NOMO-1 treated with DMSO at 0.1 percent for 48 hours (cell line): ENCODE measurements around the gene ICAM5.
"Not testable (repeated sequence)": the region's sequence is repeated elsewhere in the genome, so short reads cannot be mapped to it uniquely, and the experiment has no call there.

Experiments
- DNase-seq: peaks from one replicate; lab custom pipeline; 2025; ENCODE audit not compliant: unreplicated experiment; lab: John Stamatoyannopoulos, UW

Gene ICAM5

DNA sequence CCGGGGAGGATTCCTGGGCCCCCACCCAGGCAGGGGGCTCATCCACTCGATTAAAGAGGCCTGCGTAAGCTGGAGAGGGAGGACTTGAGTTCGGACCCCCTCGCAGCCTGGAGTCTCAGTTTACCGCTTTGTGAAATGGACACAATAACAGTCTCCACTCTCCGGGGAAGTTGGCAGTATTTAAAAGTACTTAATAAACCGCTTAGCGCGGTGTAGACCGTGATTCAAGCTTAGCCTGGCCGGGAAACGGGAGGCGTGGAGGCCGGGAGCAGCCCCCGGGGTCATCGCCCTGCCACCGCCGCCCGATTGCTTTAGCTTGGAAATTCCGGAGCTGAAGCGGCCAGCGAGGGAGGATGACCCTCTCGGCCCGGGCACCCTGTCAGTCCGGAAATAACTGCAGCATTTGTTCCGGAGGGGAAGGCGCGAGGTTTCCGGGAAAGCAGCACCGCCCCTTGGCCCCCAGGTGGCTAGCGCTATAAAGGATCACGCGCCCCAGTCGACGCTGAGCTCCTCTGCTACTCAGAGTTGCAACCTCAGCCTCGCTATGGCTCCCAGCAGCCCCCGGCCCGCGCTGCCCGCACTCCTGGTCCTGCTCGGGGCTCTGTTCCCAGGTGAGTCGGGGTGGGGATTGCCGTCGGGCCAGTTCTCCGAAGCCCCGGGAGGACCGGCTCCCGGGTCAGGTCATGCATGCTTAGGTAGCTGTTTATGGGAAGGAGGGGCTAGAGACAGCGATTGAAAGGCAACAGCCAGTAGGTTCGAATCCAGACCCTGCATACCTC is 18.9 kb upstream of the ICAM5 start, which contains the start of gene ICAM1:
Gene ICAM1, plus strand, starts transcription at position 505 of the 779 bp plus-strand sequence. Its CDS starts 40 bp downstream, at position 545.
- DNase-seq = peak; percentile 61

- DNase-seq = no peak
These were observed 18.1 kb upstream of the ICAM5 start for GRCh38 chr19:10271543-10272086.

GRCh38 chr19:10274589-10274988 is 15.2 kb upstream of the ICAM5 start:
- DNase-seq = no peak

DNA sequence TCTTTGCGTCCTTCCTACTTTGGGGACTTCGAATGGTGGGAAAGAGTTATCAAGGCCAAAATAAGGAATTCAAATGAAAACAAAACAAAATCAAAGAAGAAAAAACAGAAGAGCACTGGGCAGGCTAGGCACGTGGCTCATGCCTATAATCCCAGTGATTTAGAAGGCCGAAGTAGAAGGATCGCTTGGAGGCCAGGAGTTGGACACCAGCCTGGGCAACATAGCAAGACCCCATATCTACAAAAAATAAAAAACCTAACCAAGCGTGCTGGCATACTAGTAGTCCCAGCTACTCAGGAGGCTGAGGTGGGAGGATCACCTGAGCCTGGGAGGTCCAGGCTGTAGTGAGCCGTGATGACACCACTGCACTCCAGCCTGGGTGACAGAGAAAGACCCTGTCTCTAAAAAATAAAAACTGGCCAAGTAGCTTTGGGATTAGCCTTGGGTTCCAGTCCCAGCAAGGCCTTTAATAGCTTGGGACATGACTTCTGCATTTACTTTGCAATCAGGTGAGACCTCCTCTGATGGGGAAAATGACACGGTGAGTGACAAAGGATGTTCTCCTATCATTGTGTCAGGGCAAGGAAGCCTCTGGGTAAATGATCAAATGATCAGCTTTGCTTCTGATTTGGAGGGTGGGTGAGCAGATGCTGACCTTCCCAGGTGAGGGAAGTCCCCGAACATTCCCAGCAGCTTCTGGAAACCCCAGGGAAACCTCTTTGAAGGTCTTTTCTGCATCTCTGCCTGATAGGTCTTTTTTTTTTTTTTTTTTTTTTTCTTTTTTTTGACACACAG is 11.8 kb upstream of the ICAM5 start:
- no peak for DNase-seq

DNA sequence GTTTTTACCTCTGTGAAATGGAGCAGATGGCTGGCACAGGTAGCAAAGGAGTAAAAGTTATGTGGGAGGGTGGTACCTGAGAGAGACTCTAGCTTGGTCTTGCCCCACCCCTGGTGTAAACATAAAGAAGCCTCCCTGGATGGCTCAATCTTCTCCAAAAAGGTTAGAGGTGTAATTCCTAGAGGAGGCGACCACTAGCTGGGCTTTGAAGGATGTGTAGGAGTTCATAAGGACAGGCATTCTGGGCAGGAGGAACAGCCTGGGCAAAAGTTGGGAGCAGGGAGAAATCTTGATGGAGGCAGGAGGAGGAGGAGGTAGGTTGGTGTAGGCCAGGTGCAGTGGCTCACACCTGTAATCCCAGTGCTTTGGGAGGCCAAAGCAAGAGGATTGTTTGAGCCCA is 10.8 kb upstream of the ICAM5 start:
- DNase-seq = no peak

DNA sequence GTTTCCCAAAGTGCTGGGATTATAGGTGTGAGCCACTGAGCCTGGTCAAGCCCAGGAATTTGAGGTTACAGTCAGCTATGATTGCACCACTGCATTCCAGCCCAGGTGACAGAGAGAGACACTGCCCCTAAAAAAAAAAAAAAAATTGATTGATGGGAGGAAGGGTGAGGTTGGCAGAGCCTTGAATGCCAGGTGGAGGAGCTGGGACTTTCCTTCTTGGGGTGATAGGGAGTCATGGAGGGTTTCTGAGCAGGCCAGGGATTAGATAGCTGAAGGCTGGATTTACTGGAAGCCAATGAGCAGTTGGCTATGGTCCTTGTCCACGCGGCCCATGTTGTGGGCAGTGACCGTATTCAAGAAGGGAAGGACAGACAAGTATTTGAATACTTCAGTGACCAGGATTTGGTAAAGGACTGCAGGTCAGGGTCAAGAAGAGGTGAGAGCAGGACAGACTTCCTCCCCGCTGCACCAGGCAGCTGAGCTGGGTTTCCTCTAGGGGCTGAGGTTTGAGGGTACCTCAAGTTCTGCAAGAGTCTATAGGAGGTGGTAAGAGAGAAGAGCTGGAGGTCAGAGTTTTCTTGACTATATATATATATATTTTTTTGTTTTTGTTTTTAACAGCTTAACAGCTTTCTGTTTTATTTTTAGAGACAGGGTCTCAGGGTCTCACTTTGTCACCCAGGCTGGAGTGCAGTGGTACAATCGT is 9.9 kb upstream of the ICAM5 start:
- no peak for DNase-seq

DNA sequence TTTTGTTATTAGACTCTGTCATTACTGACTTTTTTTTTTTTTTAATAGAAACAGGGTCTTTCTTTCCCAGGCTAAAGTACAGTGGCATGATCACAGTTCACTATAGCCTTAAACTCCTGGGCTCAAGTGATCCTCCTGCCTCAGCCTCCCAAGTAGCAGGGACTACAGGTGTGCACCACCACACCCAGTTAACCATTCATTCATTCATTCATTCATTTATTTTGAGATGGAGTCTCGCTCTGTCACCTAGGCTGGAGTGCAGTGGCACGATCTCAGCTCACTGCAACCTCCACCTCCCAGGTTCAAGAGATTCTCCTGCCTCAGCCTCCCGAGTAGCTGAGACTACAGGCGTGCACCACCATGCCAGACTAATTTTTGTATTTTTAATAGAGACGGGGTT is 7.7 kb upstream of the ICAM5 start:
- DNase-seq = not testable (repeated sequence)

DNA sequence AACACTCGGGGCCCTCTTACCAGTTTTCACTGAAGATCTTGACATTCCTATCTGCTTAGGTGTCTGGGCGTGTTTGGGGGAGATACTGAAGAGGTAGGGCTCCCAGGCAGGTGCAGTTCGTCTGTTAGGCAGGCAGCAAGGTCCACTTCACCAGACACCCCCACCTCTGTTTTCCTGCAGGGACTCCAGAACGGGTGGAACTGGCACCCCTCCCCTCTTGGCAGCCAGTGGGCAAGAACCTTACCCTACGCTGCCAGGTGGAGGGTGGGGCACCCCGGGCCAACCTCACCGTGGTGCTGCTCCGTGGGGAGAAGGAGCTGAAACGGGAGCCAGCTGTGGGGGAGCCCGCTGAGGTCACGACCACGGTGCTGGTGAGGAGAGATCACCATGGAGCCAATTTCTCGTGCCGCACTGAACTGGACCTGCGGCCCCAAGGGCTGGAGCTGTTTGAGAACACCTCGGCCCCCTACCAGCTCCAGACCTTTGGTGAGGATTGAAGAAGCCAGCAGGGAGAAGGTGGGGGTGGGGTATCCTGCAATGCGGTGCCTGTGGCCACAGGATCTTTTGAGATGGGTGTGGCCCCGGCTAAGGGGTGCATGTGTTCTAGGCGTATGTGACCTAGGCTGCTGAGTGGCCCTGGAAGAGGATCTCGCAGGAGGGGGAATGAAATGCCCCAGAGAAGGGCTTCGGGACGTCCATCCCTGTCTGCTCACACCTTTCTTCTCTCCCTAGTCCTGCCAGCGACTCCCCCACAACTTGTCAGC is 6.3 kb upstream of the ICAM5 start:
- no peak for DNase-seq

DNA sequence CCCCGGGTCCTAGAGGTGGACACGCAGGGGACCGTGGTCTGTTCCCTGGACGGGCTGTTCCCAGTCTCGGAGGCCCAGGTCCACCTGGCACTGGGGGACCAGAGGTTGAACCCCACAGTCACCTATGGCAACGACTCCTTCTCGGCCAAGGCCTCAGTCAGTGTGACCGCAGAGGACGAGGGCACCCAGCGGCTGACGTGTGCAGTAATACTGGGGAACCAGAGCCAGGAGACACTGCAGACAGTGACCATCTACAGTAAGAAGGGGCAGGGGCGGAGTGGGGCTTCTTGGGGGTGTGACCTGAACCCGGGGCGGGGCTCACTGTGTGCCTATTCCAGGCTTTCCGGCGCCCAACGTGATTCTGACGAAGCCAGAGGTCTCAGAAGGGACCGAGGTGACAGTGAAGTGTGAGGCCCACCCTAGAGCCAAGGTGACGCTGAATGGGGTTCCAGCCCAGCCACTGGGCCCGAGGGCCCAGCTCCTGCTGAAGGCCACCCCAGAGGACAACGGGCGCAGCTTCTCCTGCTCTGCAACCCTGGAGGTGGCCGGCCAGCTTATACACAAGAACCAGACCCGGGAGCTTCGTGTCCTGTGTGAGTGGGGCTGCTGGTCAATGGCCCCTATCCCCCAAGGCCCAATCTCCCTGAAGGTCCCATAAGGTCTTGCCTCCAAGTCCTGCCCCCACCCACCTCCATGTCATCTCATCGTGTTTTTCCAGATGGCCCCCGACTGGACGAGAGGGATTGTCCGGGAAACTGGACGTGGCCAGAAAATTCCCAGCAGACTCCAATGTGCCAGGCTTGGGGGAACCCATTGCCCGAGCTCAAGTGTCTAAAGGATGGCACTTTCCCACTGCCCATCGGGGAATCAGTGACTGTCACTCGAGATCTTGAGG is 5.4 kb upstream of the ICAM5 start:
- DNase-seq = no peak

- DNase-seq = no peak
These were observed 4.8 kb upstream of the ICAM5 start for GRCh38 chr19:10284960-10285278.

DNA sequence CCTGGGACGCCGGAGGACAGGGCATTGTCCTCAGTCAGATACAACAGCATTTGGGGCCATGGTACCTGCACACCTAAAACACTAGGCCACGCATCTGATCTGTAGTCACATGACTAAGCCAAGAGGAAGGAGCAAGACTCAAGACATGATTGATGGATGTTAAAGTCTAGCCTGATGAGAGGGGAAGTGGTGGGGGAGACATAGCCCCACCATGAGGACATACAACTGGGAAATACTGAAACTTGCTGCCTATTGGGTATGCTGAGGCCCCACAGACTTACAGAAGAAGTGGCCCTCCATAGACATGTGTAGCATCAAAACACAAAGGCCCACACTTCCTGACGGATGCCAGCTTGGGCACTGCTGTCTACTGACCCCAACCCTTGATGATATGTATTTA is 4.4 kb upstream of the ICAM5 start:
- DNase-seq = peak; percentile 25

- DNase-seq = peak; percentile 60
These were observed 2.7 kb upstream of the ICAM5 start, which contains the start of gene ICAM4 for GRCh38 chr19:10286803-10287737. Gene ICAM4, plus strand, starts transcription at chr19:10286955. Its CDS starts 58 bp downstream, at chr19:10287013.

DNA sequence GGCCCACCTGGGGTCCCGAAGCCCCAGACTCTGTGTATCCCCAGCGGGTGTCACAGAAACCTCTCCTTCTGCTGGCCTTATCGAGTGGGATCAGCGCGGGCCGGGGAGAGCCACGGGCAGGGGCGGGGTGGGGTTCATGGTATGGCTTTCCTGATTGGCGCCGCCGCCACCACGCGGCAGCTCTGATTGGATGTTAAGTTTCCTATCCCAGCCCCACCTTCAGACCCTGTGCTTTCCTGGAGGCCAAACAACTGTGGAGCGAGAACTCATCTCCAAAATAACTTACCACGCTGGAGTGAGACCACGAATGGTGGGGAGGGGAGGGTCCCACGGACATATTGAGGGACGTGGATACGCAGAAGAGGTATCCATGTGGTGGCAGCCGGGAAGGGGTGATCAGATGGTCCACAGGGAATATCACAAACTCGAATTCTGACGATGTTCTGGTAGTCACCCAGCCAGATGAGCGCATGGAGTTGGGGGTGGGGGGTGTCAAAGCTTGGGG is 1.0 kb upstream of the ICAM5 start:
- no peak for DNase-seq

GRCh38 chr19:10289167-10289835 is 451 bp upstream of the ICAM5 start:
- peak; percentile 21 for DNase-seq

GRCh38 chr19:10290357-10290875 is 664 bp downstream of the ICAM5 start:
- no peak for DNase-seq

- DNase-seq = peak; percentile 28
These were observed 1.3 kb downstream of the ICAM5 start for GRCh38 chr19:10290876-10291553.
